ENCODE data around the gene TRPM7.

The TRPM7 gene

GRCh38 chr15:50655555-50655954 is 31.0 kb downstream of the TRPM7 start:
- Histone ChIP-seq H3K36me3 (ENCODE audit: low read depth) (peaks cover 93% of the 10 kb centered on the region), H3K4me3 (ENCODE audit: severe bottlenecking) (no peak overlapping the region)
- no peak for ATAC-seq (ENCODE audit: low read depth)

GRCh38 chr15:50653156-50653743 is 33.3 kb downstream of the TRPM7 start:
- no peaks in the 10 kb centered on the region for H3K9me3 ChIP-seq (ENCODE audit: severe bottlenecking)
- ATAC-seq (ENCODE audit: low read depth) (peak; percentile 63), DNase-seq (ENCODE audit: low spot score) (no peak)
- H3K36me3 ChIP-seq (ENCODE audit: low read depth), result peaks cover 90% of the 10 kb centered on the region
- no peak for TF ChIP-seq CTCF (IDR thresholded peaks at IDR 0.05; ENCODE audit: poor library complexity, severe bottlenecking)
- no peak overlapping the region for H3K4me3 ChIP-seq (ENCODE audit: severe bottlenecking)
- no peaks in the 10 kb centered on the region for H3K27me3 ChIP-seq (ENCODE audit: insufficient read depth, poor library complexity, severe bottlenecking)
- no peaks in the 10 kb centered on the region for H3K4me1 ChIP-seq (ENCODE audit: insufficient read depth, poor library complexity, severe bottlenecking)
- H3K27ac ChIP-seq (ENCODE audit: poor library complexity, severe bottlenecking), result peak overlapping the region; percentile 24

More at GRCh38 chr15:50655555-50655954, 31.0 kb downstream of the TRPM7 start:
- TF ChIP-seq CTCF (IDR thresholded peaks at IDR 0.05; ENCODE audit: poor library complexity, severe bottlenecking), result no peak
- Histone ChIP-seq H3K4me1 (ENCODE audit: insufficient read depth, poor library complexity, severe bottlenecking) (no peaks in the 10 kb centered on the region), H3K27me3 (ENCODE audit: insufficient read depth, poor library complexity, severe bottlenecking) (no peaks in the 10 kb centered on the region), H3K9me3 (ENCODE audit: severe bottlenecking) (no peaks in the 10 kb centered on the region), H3K27ac (ENCODE audit: poor library complexity, severe bottlenecking) (no peak overlapping the region)
- no peak for DNase-seq (ENCODE audit: low spot score)

GRCh38 chr15:50652671-50653070 is 33.9 kb downstream of the TRPM7 start:
- Histone ChIP-seq H3K4me3 (ENCODE audit: severe bottlenecking) (no peak overlapping the region), H3K4me1 (ENCODE audit: insufficient read depth, poor library complexity, severe bottlenecking) (no peaks in the 10 kb centered on the region), H3K27ac (ENCODE audit: poor library complexity, severe bottlenecking) (peak overlapping the region; percentile 24), H3K36me3 (ENCODE audit: low read depth) (peaks cover 90% of the 10 kb centered on the region), H3K27me3 (ENCODE audit: insufficient read depth, poor library complexity, severe bottlenecking) (no peaks in the 10 kb centered on the region), H3K9me3 (ENCODE audit: severe bottlenecking) (no peaks in the 10 kb centered on the region)
- ATAC-seq (ENCODE audit: low read depth) (no peak), DNase-seq (ENCODE audit: low spot score) (no peak)
- TF ChIP-seq CTCF (IDR thresholded peaks at IDR 0.05; ENCODE audit: poor library complexity, severe bottlenecking), result no peak

- no peak overlapping the region for H3K4me3 ChIP-seq (ENCODE audit: severe bottlenecking)
- no peak for ATAC-seq (ENCODE audit: low read depth)
- H3K27ac ChIP-seq (ENCODE audit: poor library complexity, severe bottlenecking), result no peak overlapping the region
- no peaks in the 10 kb centered on the region for H3K9me3 ChIP-seq (ENCODE audit: severe bottlenecking)
- peaks cover 76% of the 10 kb centered on the region for H3K36me3 ChIP-seq (ENCODE audit: low read depth)
- no peak for TF ChIP-seq CTCF (IDR thresholded peaks at IDR 0.05; ENCODE audit: poor library complexity, severe bottlenecking)
- no peaks in the 10 kb centered on the region for H3K4me1 ChIP-seq (ENCODE audit: insufficient read depth, poor library complexity, severe bottlenecking)
- no peak for DNase-seq (ENCODE audit: low spot score)
- no peaks in the 10 kb centered on the region for H3K27me3 ChIP-seq (ENCODE audit: insufficient read depth, poor library complexity, severe bottlenecking)
These were observed 45.3 kb downstream of the TRPM7 start for GRCh38 chr15:50641318-50641717.

GRCh38 chr15:50636146-50636545 is 50.5 kb downstream of the TRPM7 start:
- no peak for DNase-seq (ENCODE audit: low spot score)
- ATAC-seq (ENCODE audit: low read depth), result no peak
- no peak overlapping the region for H3K27ac ChIP-seq (ENCODE audit: poor library complexity, severe bottlenecking)
- H3K4me3 ChIP-seq (ENCODE audit: severe bottlenecking), result no peak overlapping the region
- peaks cover 91% of the 10 kb centered on the region for H3K36me3 ChIP-seq (ENCODE audit: low read depth)
- TF ChIP-seq CTCF (IDR thresholded peaks at IDR 0.05; ENCODE audit: poor library complexity, severe bottlenecking), result no peak
- no peaks in the 10 kb centered on the region for H3K27me3 ChIP-seq (ENCODE audit: insufficient read depth, poor library complexity, severe bottlenecking)
- no peaks in the 10 kb centered on the region for H3K4me1 ChIP-seq (ENCODE audit: insufficient read depth, poor library complexity, severe bottlenecking)
- no peaks in the 10 kb centered on the region for H3K9me3 ChIP-seq (ENCODE audit: severe bottlenecking)
